Measurements from ENCODE around the gene SPATA20. TPM values are rescaled to one million over a fixed set of nuclear protein-coding genes. Genes with fewer than 3 reads are reported as not detected.

Gene SPATA20
- total RNA-seq, 4 donors from 2014 or later = 116 to 437 (median 228) TPM

GRCh38 chr17:50501054-50501453 is 45.9 kb upstream of the SPATA20 start:
- Histone ChIP-seq H3K27me3 (no peaks in the 10 kb centered on the region), H3K27ac (peak overlapping the region in 2 of 4 donors; percentile 22 to 40), H3K4me1 (peaks cover 0 to 20% (median 5%) of the 10 kb centered on the region in 4 donors), H3K4me3 (no peak overlapping the region), H3K9me3 (no peaks in the 10 kb centered on the region), H3K36me3 (no peaks in the 10 kb centered on the region)
- peak; percentile 33 for DNase-seq
- intact Hi-C loops (cut with DNase I; ENCODE audit: low total_unique reads) (no loop called here), in situ Hi-C loops (cut with MboI; ENCODE audit: low pct_ligation_motif_present in 1 of 4, low pct_unique_long_range_greater_than_20kb in 1 of 4, low sequenced_read_pairs in 3 of 4) (no loop called here)
- 29 to 37% methylated on average over 5 of the region's 5 CpGs for WGBS, 2 donors (ENCODE audit: low coverage in 1 of 2)
- TF ChIP-seq, protein P1, sequence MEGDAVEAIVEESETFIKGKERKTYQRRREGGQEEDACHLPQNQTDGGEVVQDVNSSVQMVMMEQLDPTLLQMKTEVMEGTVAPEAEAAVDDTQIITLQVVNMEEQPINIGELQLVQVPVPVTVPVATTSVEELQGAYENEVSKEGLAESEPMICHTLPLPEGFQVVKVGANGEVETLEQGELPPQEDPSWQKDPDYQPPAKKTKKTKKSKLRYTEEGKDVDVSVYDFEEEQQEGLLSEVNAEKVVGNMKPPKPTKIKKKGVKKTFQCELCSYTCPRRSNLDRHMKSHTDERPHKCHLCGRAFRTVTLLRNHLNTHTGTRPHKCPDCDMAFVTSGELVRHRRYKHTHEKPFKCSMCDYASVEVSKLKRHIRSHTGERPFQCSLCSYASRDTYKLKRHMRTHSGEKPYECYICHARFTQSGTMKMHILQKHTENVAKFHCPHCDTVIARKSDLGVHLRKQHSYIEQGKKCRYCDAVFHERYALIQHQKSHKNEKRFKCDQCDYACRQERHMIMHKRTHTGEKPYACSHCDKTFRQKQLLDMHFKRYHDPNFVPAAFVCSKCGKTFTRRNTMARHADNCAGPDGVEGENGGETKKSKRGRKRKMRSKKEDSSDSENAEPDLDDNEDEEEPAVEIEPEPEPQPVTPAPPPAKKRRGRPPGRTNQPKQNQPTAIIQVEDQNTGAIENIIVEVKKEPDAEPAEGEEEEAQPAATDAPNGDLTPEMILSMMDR (IDR thresholded peaks at IDR 0.05) = peak in 4 of 5 experiments; percentile 28 to 42 (median 30)
- TF ChIP-seq EP300 (IDR thresholded peaks at IDR 0.05; ENCODE audit: low read depth) = no peak

DNA sequence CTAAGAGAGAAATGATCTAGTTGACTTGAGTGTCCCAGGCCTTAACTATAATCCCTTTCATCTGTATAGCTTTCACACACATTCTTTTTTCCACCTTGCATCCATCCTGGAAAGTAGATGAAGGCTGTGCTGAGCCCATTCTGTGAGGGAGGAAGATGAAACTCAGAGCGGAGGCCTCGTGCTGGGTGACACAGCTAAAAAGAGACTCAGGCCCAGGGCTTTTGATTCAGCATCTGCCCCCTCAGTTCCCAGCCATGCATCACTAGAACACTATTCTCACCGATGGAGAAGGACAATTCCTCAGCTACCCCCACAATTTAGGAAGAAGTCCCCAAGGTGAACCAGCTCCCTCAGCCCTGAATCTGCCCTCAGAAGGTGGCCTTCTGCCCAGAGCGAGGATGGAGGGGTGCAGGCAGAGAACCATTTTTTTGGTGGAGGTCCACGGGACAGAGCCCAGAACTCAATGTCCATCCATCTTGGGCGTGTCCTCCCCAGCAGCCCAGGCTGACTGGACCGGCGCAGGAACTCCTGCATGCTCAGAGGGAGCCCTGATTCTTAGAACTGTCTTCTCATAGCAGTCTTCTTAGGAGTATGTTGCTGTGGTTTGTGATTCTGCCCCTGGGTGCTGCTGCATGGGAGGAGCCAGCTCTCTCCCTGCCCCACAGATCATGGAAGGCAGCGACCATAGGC is 44.5 kb upstream of the SPATA20 start:
- no peak for DNase-seq
- H3K27me3 ChIP-seq = no peaks in the 10 kb centered on the region
- H3K4me1 ChIP-seq = peaks cover 0 to 20% (median 5%) of the 10 kb centered on the region in 4 donors
- no peak for TF ChIP-seq EP300 (IDR thresholded peaks at IDR 0.05; ENCODE audit: low read depth)
- TF ChIP-seq POLR2A (IDR thresholded peaks at IDR 0.05) = no peak
- no peak for TF ChIP-seq POLR2AphosphoS5 (IDR thresholded peaks at IDR 0.05)
- TF ChIP-seq, protein P1 (IDR thresholded peaks at IDR 0.05) = no peak
- intact Hi-C loops (cut with DNase I; ENCODE audit: low total_unique reads) (no loop called here), in situ Hi-C loops (cut with MboI; ENCODE audit: low pct_ligation_motif_present in 1 of 4, low pct_unique_long_range_greater_than_20kb in 1 of 4, low sequenced_read_pairs in 3 of 4) (no loop called here)
- WGBS, 2 donors (ENCODE audit: low coverage in 1 of 2) = 80% methylated on average over 9 of the region's 9 CpGs; no CpG with 5 or more reads in 1 of the 2 donors
- no peaks in the 10 kb centered on the region for H3K36me3 ChIP-seq
- peak overlapping the region in 3 of 4 donors; percentile 29 to 46 (median 40) for H3K27ac ChIP-seq
- no peaks in the 10 kb centered on the region for H3K9me3 ChIP-seq
- H3K4me3 ChIP-seq = no peak overlapping the region

GRCh38 chr17:50505591-50506130 is 41.3 kb upstream of the SPATA20 start:
- Histone ChIP-seq H3K9me3 (no peaks in the 10 kb centered on the region), H3K27ac (peak overlapping the region in 3 of 4 donors; percentile 3 to 55 (median 30)), H3K4me1 (peaks cover 0 to 31% (median 13%) of the 10 kb centered on the region in 4 donors), H3K36me3 (no peaks in the 10 kb centered on the region), H3K27me3 (no peaks in the 10 kb centered on the region), H3K4me3 (no peak overlapping the region)
- intact Hi-C loops (cut with DNase I; ENCODE audit: low total_unique reads) (no loop called here), in situ Hi-C loops (cut with MboI; ENCODE audit: low pct_ligation_motif_present in 1 of 4, low pct_unique_long_range_greater_than_20kb in 1 of 4, low sequenced_read_pairs in 3 of 4) (no loop called here)
- WGBS, 2 donors (ENCODE audit: low coverage in 1 of 2) = 67 to 70% methylated on average over 4 to 7 of the region's 7 CpGs
- DNase-seq = no peak
- TF ChIP-seq POLR2AphosphoS5 (IDR thresholded peaks at IDR 0.05) (no peak), POLR2A (IDR thresholded peaks at IDR 0.05) (no peak), EP300 (IDR thresholded peaks at IDR 0.05; ENCODE audit: low read depth) (no peak)
- TF ChIP-seq, protein P1 (IDR thresholded peaks at IDR 0.05) = no peak

GRCh38 chr17:50506298-50506697 is 40.7 kb upstream of the SPATA20 start:
- 80 to 93% methylated on average over 3 to 7 of the region's 7 CpGs for WGBS, 2 donors (ENCODE audit: low coverage in 1 of 2)
- peak overlapping the region in 1 of 4 donors; percentile 55 for H3K27ac ChIP-seq
- no peaks in the 10 kb centered on the region for H3K9me3 ChIP-seq
- intact Hi-C loops (cut with DNase I; ENCODE audit: low total_unique reads) = no loop called here
- no peak for TF ChIP-seq EP300 (IDR thresholded peaks at IDR 0.05; ENCODE audit: low read depth)
- TF ChIP-seq POLR2A (IDR thresholded peaks at IDR 0.05) = no peak
- TF ChIP-seq, protein P1 (IDR thresholded peaks at IDR 0.05) = no peak
- no peak overlapping the region for H3K4me3 ChIP-seq
- H3K4me1 ChIP-seq = peaks cover 0 to 29% (median 13%) of the 10 kb centered on the region in 4 donors
- no peaks in the 10 kb centered on the region for H3K36me3 ChIP-seq
- H3K27me3 ChIP-seq = no peaks in the 10 kb centered on the region
- in situ Hi-C loops (cut with MboI; ENCODE audit: low pct_ligation_motif_present in 1 of 4, low pct_unique_long_range_greater_than_20kb in 1 of 4, low sequenced_read_pairs in 3 of 4) = no loop called here
- no peak for DNase-seq
